ENCODE data around the gene KIR2DL1. TPM values are rescaled to one million over a fixed set of nuclear protein-coding genes. Genes with fewer than 3 reads are reported as not detected.
A peak's percentile ranks its signal among the peaks of the same experiment; 100 is the strongest.

KIR2DL1 gene
- total and polyA plus RNA-seq, 9 of the 15 experiments (the other 6 are each of a cell fraction or from before 2014, with no cell fraction given): not detected

- no peak for ATAC-seq
- H2AFZ ChIP-seq (ENCODE audit: low read depth, low read length): no peak overlapping the region
- CTCF ChIA-PET (ENCODE audit: low intra/inter-chr PET ratio): no interaction called here
- TF ChIP-seq TEAD4 (IDR thresholded peaks at IDR 0.05; ENCODE audit: low read length) (peak; percentile 50), TEAD4 (CRISPR knock-in tag; IDR thresholded peaks at IDR 0.05; ENCODE audit: borderline replicate concordance) (no peak), NFIX (CRISPR knock-in tag; IDR thresholded peaks at IDR 0.05; ENCODE audit: low read depth) (no peak), ZNF592 (IDR thresholded peaks at IDR 0.05) (no peak), CUX1 (CRISPR knock-in tag; IDR thresholded peaks at IDR 0.05) (no peak), TCF3 (CRISPR knock-in tag; IDR thresholded peaks at IDR 0.05) (0 out of 2 replicates have a peak, but pooled peaks have one; percentile 8), TAL1 (IDR thresholded peaks at IDR 0.05) (peak; percentile 59), CBFA2T3 (IDR thresholded peaks at IDR 0.05) (peak; percentile 57), KDM5B (IDR thresholded peaks at IDR 0.05; ENCODE audit: insufficient replicate concordance, low read depth, low read length) (no peak), CBFA2T2 (conservative IDR thresholded peaks at IDR 0.05) (peak; percentile 67), ZNF436 (CRISPR knock-in tag; IDR thresholded peaks at IDR 0.05) (no peak), ZNF174 (CRISPR knock-in tag; IDR thresholded peaks at IDR 0.05) (no peak), ZNF785 (CRISPR knock-in tag; IDR thresholded peaks at IDR 0.05) (no peak), ILK (tag; IDR thresholded peaks at IDR 0.05; ENCODE audit: borderline replicate concordance, low read depth) (no peak), CBX1 (IDR thresholded peaks at IDR 0.05; ENCODE audit: low read depth) (no peak)
Measured at GRCh38 chr19:54738715-54739114, 30.9 kb upstream of the KIR2DL1 start.

More at GRCh38 chr19:54738715-54739114, 30.9 kb upstream of the KIR2DL1 start:
- Histone ChIP-seq H4K20me1 (replicated peaks; ENCODE audit: control insufficient read depth, insufficient read depth, low read length) (no peaks in the 10 kb centered on the region), H3K4me1 (replicated peaks in 1 of 2; ENCODE audit: control insufficient read depth in 2 of 2, insufficient read depth in 2 of 2, low read length in 2 of 2) (no peaks in the 10 kb centered on the region), H3K27ac (ENCODE audit: extremely low read depth, low read depth, low read length) (no peak overlapping the region), H3K9me3 (replicated peaks; ENCODE audit: control insufficient read depth, insufficient read depth, low read depth, low read length) (no peaks in the 10 kb centered on the region), H3K4me2 (ENCODE audit: insufficient read depth, low read length) (no peak overlapping the region), H3K79me2 (ENCODE audit: control insufficient read depth, insufficient read depth, low read length) (no peaks in the 10 kb centered on the region), H3K9ac (ENCODE audit: insufficient read depth in 1 of 2, low read depth in 2 of 2, low read length in 2 of 2) (no peak overlapping the region), H3K27me3 (ENCODE audit: control insufficient read depth in 2 of 2, insufficient read depth in 2 of 2, low read length in 2 of 2) (no peaks in the 10 kb centered on the region; a peak in 1 of 5 replicates), H3K4me3 (no peak overlapping the region), H3K9me1 (ENCODE audit: control insufficient read depth, insufficient read depth, low read length) (no peaks in the 10 kb centered on the region), H3K36me3 (ENCODE audit: control insufficient read depth, insufficient read depth, low read length) (no peaks in the 10 kb centered on the region)
- POLR2A ChIA-PET: no interaction called here
- no peak for DNase-seq (ENCODE audit: extremely low read depth in 1 of 4, low spot score in 3 of 4)
- FAIRE-seq: no peak
- intact Hi-C loops (cut with micrococcal nuclease) (no loop called here), in situ Hi-C loops (cut with MboI) (loop anchor here (5.0 kb wide), 1 partner anchor 109 kb away; no protein-coding TSS in a partner anchor)
- no TSS peak for BruUV-seq (replicated peaks)
- WGBS (ENCODE audit: insufficient coverage, low coverage, missing lambda C conversion rate): 0% methylated on average over 1 of the region's 1 CpG

All from K562 (cell line).